Ishikawa (cell line): ENCODE data around the gene LRIG3.

Experiments used
- NFIC ChIP-seq: IDR thresholded peaks from 2 replicates; pipeline ENCODE4 v1.6.1; 2012
- RAD21 ChIP-seq: IDR thresholded peaks from 2 replicates; pipeline ENCODE4 v1.6.1; 2012; ENCODE audit warnings: low read depth
- TEAD4 ChIP-seq: IDR thresholded peaks from 2 replicates; pipeline ENCODE4 v1.6.1; 2012
- TF ChIP-seq, protein P1 (sequence below): IDR thresholded peaks from 2 replicates; pipeline ENCODE4 v1.6.1; 2012
- TF ChIP-seq, protein P2 (sequence below): IDR thresholded peaks from 2 replicates; pipeline ENCODE4 v1.6.1; 2012; ENCODE audit warnings: low read depth, mild to moderate bottlenecking

DNA sequence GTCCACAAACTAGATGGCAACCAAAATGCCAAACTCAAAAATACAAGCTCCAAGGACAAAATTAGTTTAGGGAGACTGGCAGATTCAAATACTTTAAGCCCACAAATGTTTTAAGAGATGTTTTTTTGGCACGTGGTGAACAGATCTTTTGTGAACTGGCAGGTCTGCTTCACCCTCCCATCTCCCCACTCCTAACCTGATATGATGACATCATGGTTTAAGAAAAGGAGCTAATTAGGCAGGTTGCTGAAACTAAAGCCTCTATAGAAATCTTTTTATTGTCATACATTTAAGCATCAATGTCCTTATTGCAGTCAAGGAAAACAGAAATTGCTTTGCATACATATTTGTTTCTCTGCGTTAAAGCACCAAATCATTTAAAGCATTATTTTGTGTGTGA, 5.8 kb downstream of the LRIG3 start:
- TF ChIP-seq RAD21 (no peak), TEAD4 (no peak), NFIC (no peak)
- TF ChIP-seq, protein P1, sequence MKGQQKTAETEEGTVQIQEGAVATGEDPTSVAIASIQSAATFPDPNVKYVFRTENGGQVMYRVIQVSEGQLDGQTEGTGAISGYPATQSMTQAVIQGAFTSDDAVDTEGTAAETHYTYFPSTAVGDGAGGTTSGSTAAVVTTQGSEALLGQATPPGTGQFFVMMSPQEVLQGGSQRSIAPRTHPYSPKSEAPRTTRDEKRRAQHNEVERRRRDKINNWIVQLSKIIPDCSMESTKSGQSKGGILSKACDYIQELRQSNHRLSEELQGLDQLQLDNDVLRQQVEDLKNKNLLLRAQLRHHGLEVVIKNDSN, result no peak
- TF ChIP-seq, protein P2, sequence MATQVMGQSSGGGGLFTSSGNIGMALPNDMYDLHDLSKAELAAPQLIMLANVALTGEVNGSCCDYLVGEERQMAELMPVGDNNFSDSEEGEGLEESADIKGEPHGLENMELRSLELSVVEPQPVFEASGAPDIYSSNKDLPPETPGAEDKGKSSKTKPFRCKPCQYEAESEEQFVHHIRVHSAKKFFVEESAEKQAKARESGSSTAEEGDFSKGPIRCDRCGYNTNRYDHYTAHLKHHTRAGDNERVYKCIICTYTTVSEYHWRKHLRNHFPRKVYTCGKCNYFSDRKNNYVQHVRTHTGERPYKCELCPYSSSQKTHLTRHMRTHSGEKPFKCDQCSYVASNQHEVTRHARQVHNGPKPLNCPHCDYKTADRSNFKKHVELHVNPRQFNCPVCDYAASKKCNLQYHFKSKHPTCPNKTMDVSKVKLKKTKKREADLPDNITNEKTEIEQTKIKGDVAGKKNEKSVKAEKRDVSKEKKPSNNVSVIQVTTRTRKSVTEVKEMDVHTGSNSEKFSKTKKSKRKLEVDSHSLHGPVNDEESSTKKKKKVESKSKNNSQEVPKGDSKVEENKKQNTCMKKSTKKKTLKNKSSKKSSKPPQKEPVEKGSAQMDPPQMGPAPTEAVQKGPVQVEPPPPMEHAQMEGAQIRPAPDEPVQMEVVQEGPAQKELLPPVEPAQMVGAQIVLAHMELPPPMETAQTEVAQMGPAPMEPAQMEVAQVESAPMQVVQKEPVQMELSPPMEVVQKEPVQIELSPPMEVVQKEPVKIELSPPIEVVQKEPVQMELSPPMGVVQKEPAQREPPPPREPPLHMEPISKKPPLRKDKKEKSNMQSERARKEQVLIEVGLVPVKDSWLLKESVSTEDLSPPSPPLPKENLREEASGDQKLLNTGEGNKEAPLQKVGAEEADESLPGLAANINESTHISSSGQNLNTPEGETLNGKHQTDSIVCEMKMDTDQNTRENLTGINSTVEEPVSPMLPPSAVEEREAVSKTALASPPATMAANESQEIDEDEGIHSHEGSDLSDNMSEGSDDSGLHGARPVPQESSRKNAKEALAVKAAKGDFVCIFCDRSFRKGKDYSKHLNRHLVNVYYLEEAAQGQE, result no peak
